HCT116 (cell line): ENCODE results near the gene TENM4. TPM values are rescaled to one million over a fixed set of nuclear protein-coding genes. Genes with fewer than 3 reads are reported as not detected.

Source experiments
- ATAC-seq: fragments of 200-7000 bp; cut with Tn5 transposase; 2 replicates; pipeline ENCODE4 v1.9.1; 2020; ENCODE audit warnings: mild to moderate bottlenecking, moderate library complexity
- BruUV-seq: library from RNA; stranded (reverse); fragments of 400-500 nt; replicated peaks from 2 replicates; lab custom pipeline; 2021; lab: Mats Ljungman, UMichigan
- CTCF ChIA-PET: fragments of 300-600 bp; sonication (Branson Sonifier 250); formaldehyde crosslinking; loops from one replicate; lab custom pipeline; 2021; ENCODE audit warnings: antibody characterized with exemption; lab: Charles Lee
- POLR2A ChIA-PET: fragments of 300-600, 350-600 bp; sonication (Branson Sonifier 250); formaldehyde crosslinking; loops from one replicate; lab custom pipeline; 2021; ENCODE audit warnings: antibody characterized with exemption; lab: Charles Lee
- RAD21 ChIA-PET, 2 experiments: fragments of 300-600 bp; sonication (Branson Sonifier 250); formaldehyde crosslinking; loops; one replicate each; lab custom pipeline; 2023; ENCODE audit warnings: low total read pairs in 2 of 2; ENCODE audit not compliant: uncharacterized antibody in 2 of 2, unreplicated experiment in 2 of 2, low non-redundant PET in 1 of 2; lab: Charles Lee
- DNase-seq: peaks from one replicate; pipeline ENCODE4 v3.0.0-alpha.2; 2010; ENCODE audit warnings: low read depth, low spot score
- H2AFZ ChIP-seq: fragments of 200-600 bp; shearing (Covaris generic), sonication (generic); 2 replicates; pipeline ENCODE4 v1.6.1; 2017; ENCODE audit warnings: low read depth, mixed run types, mixed read lengths, antibody characterized with exemption, low read length; ENCODE audit not compliant: poor library complexity, severe bottlenecking
- H3K27ac ChIP-seq: 2 replicates; pipeline ENCODE4 v1.5.1; 2012; ENCODE audit warnings: low read depth, low read length
- H3K27me3 ChIP-seq: fragments of 200-600 bp; sonication (generic); 2 replicates; pipeline ENCODE4 v1.6.1; 2016; ENCODE audit warnings: mixed run types, low read length, mixed read lengths; ENCODE audit not compliant: insufficient read depth
- H3K36me3 ChIP-seq, 2 experiments: fragments of 200-500 bp in 1 of 2; fragments of 200-600 bp in 1 of 2; sonication (Bioruptor generic) in 1 of 2; sonication (generic) in 1 of 2; 2 replicates each; pipeline versions ENCODE4 v1.5.1 to v1.6.1; 2014 to 2016; ENCODE audit warnings: low read length in 2 of 2, inconsistent platforms in 1 of 2, mixed read lengths in 1 of 2, mixed run types in 1 of 2; ENCODE audit not compliant: insufficient read depth in 2 of 2, control insufficient read depth in 1 of 2
- H3K4me1 ChIP-seq, 2 experiments: fragments of 200-600 bp in 1 of 2; sonication (generic) in 1 of 2; 2 replicates each; pipeline versions ENCODE4 v1.5.1 to v1.6.1; 2012 to 2017; ENCODE audit warnings: low read length in 2 of 2, inconsistent platforms in 1 of 2, mild to moderate bottlenecking in 1 of 2, mixed read lengths in 1 of 2, mixed run types in 1 of 2, moderate library complexity in 1 of 2; ENCODE audit not compliant: insufficient read depth in 2 of 2, control insufficient read depth in 1 of 2
- H3K4me2 ChIP-seq: fragments of 200-600 bp; sonication (generic); 2 replicates; pipeline ENCODE4 v1.6.1; 2017; ENCODE audit warnings: mixed run types, low read length, mixed read lengths
- H3K4me3 ChIP-seq, 2 experiments: fragments of 200-600 bp in 1 of 2; sonication (generic) in 1 of 2; replicated peaks in 1 of 2; 2 replicates each; pipeline ENCODE4 v1.5.1; 2011 to 2016; ENCODE audit warnings: low read length in 2 of 2, control low read depth in 1 of 2, low read depth in 1 of 2, mild to moderate bottlenecking in 1 of 2, mixed read lengths in 1 of 2, mixed run types in 1 of 2
- H3K79me2 ChIP-seq: fragments of 200-600 bp; sonication (generic); 2 replicates; pipeline ENCODE4 v1.6.1; 2017; ENCODE audit warnings: mild to moderate bottlenecking, mixed run types, low read length, moderate library complexity, mixed read lengths; ENCODE audit not compliant: insufficient read depth
- H3K9ac ChIP-seq: fragments of 200-600 bp; sonication (generic); 2 replicates; pipeline ENCODE4 v1.6.1; 2016; ENCODE audit warnings: low read length, mixed read lengths
- H3K9me2 ChIP-seq: fragments of 200-600 bp; sonication (generic), shearing (Covaris generic); 2 replicates; pipeline ENCODE4 v1.6.1; 2017; ENCODE audit warnings: mixed run types, mild to moderate bottlenecking, moderate library complexity; ENCODE audit not compliant: insufficient read depth
- H3K9me3 ChIP-seq, 2 experiments: fragments of 200-500 bp in 1 of 2; fragments of 200-600 bp in 1 of 2; sonication (Bioruptor generic) in 1 of 2; sonication (generic) in 1 of 2; 2 replicates each; pipeline ENCODE4 v1.6.1; 2014 to 2017; ENCODE audit warnings: low read length in 2 of 2, mixed read lengths in 2 of 2, inconsistent platforms in 1 of 2, low read depth in 1 of 2, mild to moderate bottlenecking in 1 of 2, mixed run types in 1 of 2, moderate library complexity in 1 of 2; ENCODE audit not compliant: control insufficient read depth in 1 of 2, insufficient read depth in 1 of 2
- H4K20me1 ChIP-seq: fragments of 200-600 bp; sonication (generic), shearing (Covaris generic); 2 replicates; pipeline ENCODE4 v1.6.1; 2017; ENCODE audit warnings: mixed run types, mild to moderate bottlenecking, moderate library complexity; ENCODE audit not compliant: insufficient read depth
- CEBPB ChIP-seq: IDR thresholded peaks from 2 replicates; pipeline ENCODE4 v1.6.1; 2012; ENCODE audit warnings: low read depth
- EGR1 ChIP-seq: IDR thresholded peaks from 2 replicates; pipeline ENCODE4 v1.6.1; 2012; ENCODE audit warnings: low read depth
- EZH2 ChIP-seq: fragments of 200-600 bp; sonication (generic); IDR thresholded peaks from 2 replicates; pipeline ENCODE4 v1.6.1; 2017; ENCODE audit warnings: antibody characterized with exemption, mixed run types
- EZH2phosphoT487 ChIP-seq: fragments of 200-600 bp; IDR thresholded peaks from 2 replicates; pipeline ENCODE4 v1.6.1; 2018; ENCODE audit warnings: antibody characterized with exemption, borderline replicate concordance
- FOSL1 ChIP-seq: IDR thresholded peaks from 2 replicates; pipeline ENCODE4 v1.6.1; 2012; ENCODE audit warnings: low read depth
- REST ChIP-seq: IDR thresholded peaks from 2 replicates; pipeline ENCODE4 v1.6.1; 2012; ENCODE audit warnings: low read depth
- SP1 ChIP-seq: IDR thresholded peaks from 2 replicates; pipeline ENCODE4 v1.6.1; 2012; ENCODE audit warnings: low read depth
- TCF7L2 ChIP-seq: IDR thresholded peaks from 2 replicates; pipeline ENCODE4 v1.7.0; 2011; ENCODE audit warnings: borderline replicate concordance, inconsistent platforms; ENCODE audit not compliant: insufficient read depth, insufficient read length; ENCODE audit errors: extremely low read depth
- YY1 ChIP-seq: IDR thresholded peaks from 2 replicates; pipeline ENCODE4 v1.6.1; 2011; ENCODE audit warnings: low read length, low read depth, moderate library complexity, mild to moderate bottlenecking; ENCODE audit not compliant: insufficient replicate concordance; ENCODE audit errors: extremely low read depth
- ZFX ChIP-seq: fragments of 450-650 bp; IDR thresholded peaks from 2 replicates; pipeline ENCODE4 v1.6.1; 2017
- ZNF274 ChIP-seq: fragments of 200-500 bp; sonication (Bioruptor generic); IDR thresholded peaks from 2 replicates; pipeline ENCODE4 v1.6.1; 2014; ENCODE audit warnings: mild to moderate bottlenecking, low read depth, low read length, inconsistent platforms
- intact Hi-C: fragments of 100-400 bp; cut with micrococcal nuclease; formaldehyde crosslinking; loops from 2 replicates; pipeline ENCODE4 v1.10.0; 2022
- total RNA-seq: library from RNA; stranded (reverse); gene quantifications from one replicate; pipeline ENCODE4 v1.2.1, GENCODE V29; 2021; ENCODE audit not compliant: unreplicated experiment
- TF ChIP-seq, protein P1 (sequence below): IDR thresholded peaks from 2 replicates; pipeline ENCODE4 v1.6.1; 2012

Gene TENM4
- total RNA-seq, 1 experiment from 2014 or later = 0.05 TPM

- Histone ChIP-seq H3K27ac (no peak overlapping the region), H3K27me3 (0 out of 2 replicates have a peak, but pooled peaks cover 17% of the 10 kb centered on the region), H2AFZ (no peak overlapping the region), H3K9me3 (no peaks in the 10 kb centered on the region)
- RAD21 ChIA-PET = no interaction called here
- POLR2A ChIA-PET = no interaction called here
- BruUV-seq = no TSS peak
- TF ChIP-seq EZH2 (no peak), REST (no peak), EGR1 (no peak), CEBPB (no peak), ZFX (no peak), TCF7L2 (no peak)
- TF ChIP-seq, all 23 proteins: peak for 0
- H4K20me1 ChIP-seq = no peaks in the 10 kb centered on the region
- H3K79me2 ChIP-seq = no peaks in the 10 kb centered on the region
- no peaks in the 10 kb centered on the region for H3K4me1 ChIP-seq
- ATAC-seq (no peak), DNase-seq (no peak)
- intact Hi-C loops = no loop called here
- H3K36me3 ChIP-seq = no peaks in the 10 kb centered on the region
- no peak overlapping the region for H3K9ac ChIP-seq
- CTCF ChIA-PET = no interaction called here
- no peaks in the 10 kb centered on the region for H3K9me2 ChIP-seq
- H3K4me3 ChIP-seq = no peak overlapping the region
- H3K4me2 ChIP-seq = no peak overlapping the region
Measured at GRCh38 chr11:78820741-78821140, 620.1 kb downstream of the TENM4 start.

DNA sequence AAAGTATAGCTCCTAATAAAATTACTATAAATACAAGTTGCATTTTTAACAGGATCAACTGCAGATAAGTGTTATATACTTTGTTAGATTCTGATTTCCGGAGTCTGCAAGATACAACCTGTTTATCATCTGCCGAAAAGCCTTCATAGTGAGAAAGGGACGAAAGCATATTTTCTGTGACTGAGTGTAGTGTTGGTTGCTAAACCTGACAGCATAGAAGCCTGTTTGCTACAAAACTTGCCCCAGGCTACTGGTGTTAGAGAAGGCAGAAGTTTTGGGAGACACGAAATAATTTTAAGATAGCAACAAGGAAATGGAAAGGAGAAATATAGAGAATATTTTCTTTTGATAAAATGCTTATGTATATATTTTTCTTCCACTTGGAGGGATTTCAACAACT is 622.6 kb downstream of the TENM4 start:
- Histone ChIP-seq H3K36me3 (no peaks in the 10 kb centered on the region), H4K20me1 (no peaks in the 10 kb centered on the region), H3K9ac (no peak overlapping the region), H3K4me1 (no peaks in the 10 kb centered on the region), H3K79me2 (no peaks in the 10 kb centered on the region), H3K27ac (no peak overlapping the region), H3K4me3 (no peak overlapping the region), H3K9me2 (no peaks in the 10 kb centered on the region), H3K4me2 (no peak overlapping the region), H2AFZ (no peak overlapping the region), H3K27me3 (0 out of 2 replicates have a peak, but pooled peaks cover 16% of the 10 kb centered on the region), H3K9me3 (no peaks in the 10 kb centered on the region)
- ChIA-PET RAD21 (no interaction called here), CTCF (interaction anchor here (1.7 kb wide), 1 partner anchor 20 kb away, joined by 3 read pairs; no protein-coding TSS in a partner anchor), POLR2A (no interaction called here)
- no peak for DNase-seq
- intact Hi-C loops = no loop called here
- ATAC-seq = no peak
- no TSS peak for BruUV-seq
- TF ChIP-seq ZNF274 (no peak), SP1 (no peak), EGR1 (no peak), YY1 (no peak), REST (no peak), EZH2phosphoT487 (no peak), FOSL1 (no peak), TCF7L2 (no peak), ZFX (no peak)
- TF ChIP-seq, protein P1, sequence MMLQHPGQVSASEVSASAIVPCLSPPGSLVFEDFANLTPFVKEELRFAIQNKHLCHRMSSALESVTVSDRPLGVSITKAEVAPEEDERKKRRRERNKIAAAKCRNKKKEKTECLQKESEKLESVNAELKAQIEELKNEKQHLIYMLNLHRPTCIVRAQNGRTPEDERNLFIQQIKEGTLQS = no peak
